Endodermal cell (in vitro differentiated cells): ENCODE data around the gene PDE8A. TPM values are rescaled to one million over a fixed set of nuclear protein-coding genes. Genes with fewer than 3 reads are reported as not detected.
"Not testable (repeated sequence)": the region's sequence is repeated elsewhere in the genome, so short reads cannot be mapped to it uniquely, and the experiment has no call there.

Source experiments
- DNase-seq: peaks from one replicate; pipeline ENCODE4 v3.0.0-alpha.2; 2017
- H3K27ac ChIP-seq: 2 replicates; pipeline ENCODE4 v1.5.1; 2013; ENCODE audit warnings: mild to moderate bottlenecking, low read depth, low read length, moderate library complexity
- H3K27me3 ChIP-seq: 2 replicates; pipeline ENCODE4 v1.6.1; 2013; ENCODE audit warnings: mild to moderate bottlenecking, low read length, moderate library complexity; ENCODE audit not compliant: insufficient read depth, control insufficient read depth, poor library complexity, severe bottlenecking
- H3K36me3 ChIP-seq: 2 replicates; pipeline ENCODE4 v1.7.0; 2013; ENCODE audit warnings: mild to moderate bottlenecking, low read length, moderate library complexity; ENCODE audit not compliant: control insufficient read depth, insufficient read depth
- H3K4me1 ChIP-seq: one replicate; pipeline ENCODE4 v1.7.0; 2013; ENCODE audit warnings: low read length; ENCODE audit not compliant: control insufficient read depth, insufficient read depth
- H3K4me3 ChIP-seq: 2 replicates; pipeline ENCODE4 v1.5.1; 2013; ENCODE audit warnings: mild to moderate bottlenecking, low read length, moderate library complexity
- H3K9ac ChIP-seq: 2 replicates; pipeline ENCODE4 v1.6.1; 2013; ENCODE audit warnings: mild to moderate bottlenecking, low read length, moderate library complexity; ENCODE audit not compliant: poor library complexity, severe bottlenecking; ENCODE audit errors: extremely low read depth
- H3K9me3 ChIP-seq: 2 replicates; pipeline ENCODE4 v1.6.1; 2013; ENCODE audit warnings: mild to moderate bottlenecking, low read length, moderate library complexity; ENCODE audit not compliant: control insufficient read depth
- H3K27ac Mint-ChIP-seq: 2 replicates; pipeline ENCODE4 v1.8.0; 2020; ENCODE audit warnings: mixed read lengths
- H3K27me3 Mint-ChIP-seq: 2 replicates; pipeline ENCODE4 v1.8.0; 2021; ENCODE audit warnings: mild to moderate bottlenecking, mixed read lengths; ENCODE audit not compliant: insufficient read depth
- H3K36me3 Mint-ChIP-seq: 2 replicates; pipeline ENCODE4 v1.8.0; 2020; ENCODE audit warnings: low read depth, mixed read lengths
- H3K4me1 Mint-ChIP-seq: 2 replicates; pipeline ENCODE4 v1.8.0; 2020; ENCODE audit warnings: mixed read lengths
- H3K4me3 Mint-ChIP-seq: 2 replicates; pipeline ENCODE4 v1.8.0; 2020; ENCODE audit warnings: mild to moderate bottlenecking, moderate library complexity, mixed read lengths
- H3K9me3 Mint-ChIP-seq: 2 replicates; pipeline ENCODE4 v1.8.0; 2020; ENCODE audit warnings: mild to moderate bottlenecking, mixed read lengths
- CTCF ChIP-seq: fragments of 200-600 bp; sonication (generic); conservative IDR thresholded peaks from 2 replicates; pipeline ENCODE4 v1.5.0; 2021; ENCODE audit warnings: antibody characterized with exemption, mild to moderate bottlenecking
- WGBS, 2 experiments: methylation state at CpG; one replicate each; pipeline versions ENCODE4 v1.1.5 to v1.1.7; 2013; ENCODE audit warnings: missing lambda C conversion rate in 2 of 2, mixed read lengths in 1 of 2; ENCODE audit not compliant: insufficient coverage in 1 of 2, insufficient read length in 1 of 2; 5-methylcytosine and 5-hydroxymethylcytosine counted together
- total RNA-seq, 2 donors: library from RNA; stranded (reverse); fragmentation: NEBNext Ultra II Directional in 1 of 2; extraction: Animal tissue kit (Norgen Biotek cat#: 25700) in 1 of 2; gene quantifications; 2 replicates in 1 of 2; 3 replicates in 1 of 2; pipeline ENCODE4 v1.2.1, GENCODE V29; 2021

PDE8A gene
- total RNA-seq, 2 donors from 2014 or later: 14.8 to 15.2 TPM

DNA sequence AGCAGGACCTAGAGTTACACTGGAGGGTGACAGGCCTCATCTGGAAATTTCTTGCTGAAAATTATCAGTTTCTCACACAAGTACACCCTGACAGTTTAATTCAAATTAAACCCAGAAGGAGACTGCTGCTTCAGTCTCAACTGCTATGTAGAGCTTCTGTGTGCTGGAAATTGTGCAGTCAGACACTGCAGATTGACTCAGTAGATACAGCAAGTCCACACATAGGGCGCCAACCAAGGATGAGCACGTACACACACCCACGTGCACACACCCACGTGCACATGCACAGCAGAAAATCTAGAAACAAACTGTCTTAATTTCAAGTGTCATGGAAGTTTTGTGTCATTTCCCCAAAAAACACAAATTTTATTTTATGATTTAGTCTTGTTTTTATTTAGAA, 192.9 kb downstream of the PDE8A start:
- peaks cover 5% of the 10 kb centered on the region for H3K36me3 Mint-ChIP-seq
- 88 to 100% methylated on average over 3 to 4 of the region's 4 CpGs for WGBS, 2 experiments

GRCh38 chr15:85177042-85177515, 195.4 kb downstream of the PDE8A start:
- peaks cover 11% of the 10 kb centered on the region for H3K27me3 Mint-ChIP-seq
- not testable (repeated sequence) for H3K9me3 ChIP-seq, H3K4me1 Mint-ChIP-seq, H3K27ac ChIP-seq, DNase-seq, H3K4me3 ChIP-seq, H3K4me1 ChIP-seq, H3K4me3 Mint-ChIP-seq, H3K27me3 ChIP-seq, H3K9ac ChIP-seq, H3K36me3 ChIP-seq, H3K36me3 Mint-ChIP-seq, H3K27ac Mint-ChIP-seq
- H3K9me3 Mint-ChIP-seq: peaks cover 20% of the 10 kb centered on the region
- WGBS, 2 experiments: 92% methylated on average over 7 of the region's 8 CpGs; no CpG with 5 or more reads in 1 of the 2 experiments

More for the DNA sequence above, 192.9 kb downstream of the PDE8A start:
- H3K27me3 ChIP-seq: no peaks in the 10 kb centered on the region
- H3K4me3 Mint-ChIP-seq: no peak overlapping the region
- no peak overlapping the region for H3K27ac ChIP-seq
- no peaks in the 10 kb centered on the region for H3K4me1 Mint-ChIP-seq
- no peak overlapping the region for H3K27ac Mint-ChIP-seq
- no peak for TF ChIP-seq CTCF
- H3K9me3 Mint-ChIP-seq: peaks cover 39% of the 10 kb centered on the region
- H3K36me3 ChIP-seq: no peaks in the 10 kb centered on the region
- H3K4me3 ChIP-seq: no peak overlapping the region
- no peak overlapping the region for H3K9ac ChIP-seq
- DNase-seq: no peak
- peaks cover 18% of the 10 kb centered on the region for H3K27me3 Mint-ChIP-seq
- H3K4me1 ChIP-seq: no peaks in the 10 kb centered on the region
- H3K9me3 ChIP-seq: peaks cover 31% of the 10 kb centered on the region

- Histone ChIP-seq H3K36me3 (no peaks in the 10 kb centered on the region), H3K27me3 (no peaks in the 10 kb centered on the region), H3K4me1 (no peaks in the 10 kb centered on the region), H3K9me3 (no peaks in the 10 kb centered on the region), H3K9ac (no peak overlapping the region), H3K27ac (no peak overlapping the region), H3K4me3 (no peak overlapping the region)
- Mint-ChIP-seq H3K27me3 (peaks cover 6% of the 10 kb centered on the region), H3K27ac (no peak overlapping the region), H3K36me3 (no peaks in the 10 kb centered on the region), H3K4me1 (peaks cover 4% of the 10 kb centered on the region), H3K9me3 (peaks cover 8% of the 10 kb centered on the region), H3K4me3 (no peak overlapping the region)
- TF ChIP-seq CTCF: no peak
- DNase-seq: no peak
- WGBS, 2 experiments: 88 to 94% methylated on average over 4 of the region's 4 CpGs
Observed at GRCh38 chr15:85178308-85178707, 196.7 kb downstream of the PDE8A start.

- Histone ChIP-seq H3K27ac (no peak overlapping the region), H3K4me1 (no peaks in the 10 kb centered on the region), H3K27me3 (no peaks in the 10 kb centered on the region), H3K36me3 (no peaks in the 10 kb centered on the region), H3K4me3 (no peak overlapping the region), H3K9ac (no peak overlapping the region), H3K9me3 (no peaks in the 10 kb centered on the region)
- no peaks in the 10 kb centered on the region for H3K36me3 Mint-ChIP-seq
- H3K27me3 Mint-ChIP-seq: peaks cover 6% of the 10 kb centered on the region
- peaks cover 4% of the 10 kb centered on the region for H3K4me1 Mint-ChIP-seq
- H3K27ac Mint-ChIP-seq: no peak overlapping the region
- H3K9me3 Mint-ChIP-seq: no peaks in the 10 kb centered on the region
- no peak overlapping the region for H3K4me3 Mint-ChIP-seq
- 42 to 47% methylated on average over 2 of the region's 3 CpGs for WGBS, 2 experiments
- no peak for TF ChIP-seq CTCF
- DNase-seq: no peak
Observed at GRCh38 chr15:85179700-85180099, 198.0 kb downstream of the PDE8A start.

DNA sequence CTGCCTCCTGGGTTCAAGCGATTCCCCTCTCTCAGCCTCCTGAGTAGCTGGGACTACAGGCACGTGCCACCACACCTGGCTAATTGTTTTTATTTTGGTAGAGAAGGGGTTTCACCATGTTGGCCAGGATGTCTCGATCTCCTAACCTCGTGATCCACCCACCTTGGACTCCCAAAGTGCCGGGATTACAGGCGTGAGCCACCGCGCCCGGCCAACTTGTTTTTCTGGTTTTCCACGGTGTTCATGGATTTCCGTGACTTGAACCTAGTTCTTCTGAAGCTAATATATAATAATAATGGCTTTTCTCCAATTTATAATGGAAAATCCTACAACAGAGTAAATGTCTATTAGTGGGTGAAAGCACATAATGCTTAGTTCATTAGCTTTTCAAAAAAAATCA, 203.7 kb downstream of the PDE8A start:
- H3K27ac Mint-ChIP-seq, H3K9me3 ChIP-seq, H3K9ac ChIP-seq, H3K36me3 Mint-ChIP-seq, H3K27me3 Mint-ChIP-seq, H3K9me3 Mint-ChIP-seq, H3K4me1 Mint-ChIP-seq, H3K4me3 Mint-ChIP-seq, H3K27me3 ChIP-seq, H3K27ac ChIP-seq, H3K36me3 ChIP-seq, H3K4me1 ChIP-seq, H3K4me3 ChIP-seq, DNase-seq: not testable (repeated sequence)
- 94% methylated on average over 6 to 10 of the region's 11 CpGs for WGBS, 2 experiments
